ENCODE data around the gene JAK1. TPM values are rescaled to one million over a fixed set of nuclear protein-coding genes. Genes with fewer than 3 reads are reported as not detected.

Gene JAK1
- total RNA-seq, 3 donors from 2014 or later = 179 to 258 (median 196) TPM

GRCh38 chr1:64875606-64876005, 90.7 kb downstream of the JAK1 start:
- H3K4me1 ChIP-seq = no peaks in the 10 kb centered on the region
- intact Hi-C loops (cut with DNase I; ENCODE audit: low total_unique reads) = no loop called here
- peaks cover 3% of the 10 kb centered on the region for H3K36me3 ChIP-seq

DNA sequence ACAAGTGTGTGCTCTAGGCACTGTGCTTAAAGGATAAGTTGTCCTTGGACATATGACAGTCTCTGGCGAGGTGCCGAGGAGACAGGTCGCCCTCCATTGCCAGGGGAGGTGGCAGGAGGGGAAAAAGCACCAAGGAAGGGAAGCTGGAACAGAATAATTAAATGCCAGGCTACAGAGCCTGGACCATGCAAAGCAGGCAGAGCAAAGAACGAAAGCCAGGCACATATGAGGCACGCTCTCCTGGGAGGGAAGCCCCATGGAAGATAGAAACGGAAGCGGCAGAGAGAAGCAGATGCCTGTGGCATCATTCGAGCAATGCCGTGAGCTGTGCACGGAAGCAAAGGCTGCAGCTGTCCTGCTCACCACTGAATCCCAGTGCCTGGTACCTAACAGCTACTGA, 91.2 kb downstream of the JAK1 start:
- Histone ChIP-seq H3K27ac (no peak overlapping the region), H3K4me1 (no peaks in the 10 kb centered on the region), H3K36me3 (peaks cover 7% of the 10 kb centered on the region), H3K4me3 (no peak overlapping the region), H3K27me3 (no peaks in the 10 kb centered on the region), H3K9me3 (no peaks in the 10 kb centered on the region)
- TF ChIP-seq POLR2AphosphoS5 (IDR thresholded peaks at IDR 0.05) (no peak), POLR2A (IDR thresholded peaks at IDR 0.05) (no peak), CTCF (IDR thresholded peaks at IDR 0.05) (no peak)
- intact Hi-C loops (cut with DNase I; ENCODE audit: low total_unique reads) = no loop called here
- no peak for DNase-seq (ENCODE audit: low spot score in 2 of 2)

More at GRCh38 chr1:64875606-64876005, 90.7 kb downstream of the JAK1 start:
- DNase-seq (ENCODE audit: low spot score in 2 of 2) = no peak
- Histone ChIP-seq H3K4me3 (no peak overlapping the region), H3K27me3 (no peaks in the 10 kb centered on the region), H3K9me3 (no peaks in the 10 kb centered on the region), H3K27ac (no peak overlapping the region)
- TF ChIP-seq CTCF (IDR thresholded peaks at IDR 0.05) (no peak), POLR2A (IDR thresholded peaks at IDR 0.05) (no peak), POLR2AphosphoS5 (IDR thresholded peaks at IDR 0.05) (no peak)

DNA sequence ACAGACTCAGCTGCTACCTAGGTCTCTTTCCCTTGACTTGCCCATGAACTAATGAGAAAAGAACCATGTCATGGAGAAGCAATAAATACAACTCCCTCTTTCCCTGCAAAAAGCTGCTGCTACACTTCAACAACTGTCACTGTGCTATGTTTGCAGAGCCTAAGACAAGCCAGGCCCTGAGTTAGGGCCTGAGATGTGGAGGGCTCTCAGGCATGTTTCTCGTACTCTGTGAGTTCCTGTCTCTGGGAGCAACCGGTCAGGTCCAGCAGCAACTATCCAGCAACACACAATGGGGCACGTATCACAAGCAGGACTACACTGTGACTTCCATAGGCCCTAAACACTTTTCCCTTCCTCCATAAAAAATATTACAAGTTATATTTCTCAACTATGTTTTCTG, 91.7 kb downstream of the JAK1 start:
- Histone ChIP-seq H3K36me3 (peaks cover 7% of the 10 kb centered on the region), H3K4me1 (no peaks in the 10 kb centered on the region)

DNA sequence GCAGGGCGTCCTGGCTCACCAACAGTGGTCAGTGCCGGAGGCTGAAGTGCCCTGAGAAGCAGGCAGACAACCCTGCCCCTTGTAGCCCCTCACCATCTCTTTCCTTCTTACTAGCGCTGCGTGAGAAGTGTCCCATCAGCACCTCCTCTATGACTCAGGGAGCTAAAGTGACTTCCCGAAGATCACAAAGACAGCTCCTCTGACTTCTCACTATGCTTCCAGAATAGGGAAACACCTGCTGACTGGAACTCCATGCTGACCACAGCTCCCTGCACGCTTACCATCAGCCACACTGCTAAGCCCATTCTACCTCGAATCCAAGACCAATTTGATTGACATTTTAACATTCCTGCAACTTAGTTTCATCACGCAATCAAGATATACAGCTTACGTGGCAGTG, 92.8 kb downstream of the JAK1 start:
- no peak for DNase-seq (ENCODE audit: low spot score in 2 of 2)
- Histone ChIP-seq H3K9me3 (no peaks in the 10 kb centered on the region), H3K4me3 (no peak overlapping the region), H3K36me3 (peaks cover 7% of the 10 kb centered on the region), H3K4me1 (no peaks in the 10 kb centered on the region), H3K27ac (no peak overlapping the region), H3K27me3 (no peaks in the 10 kb centered on the region)
- no peak for TF ChIP-seq POLR2AphosphoS5 (IDR thresholded peaks at IDR 0.05)
- TF ChIP-seq CTCF (IDR thresholded peaks at IDR 0.05) = no peak
- no peak for TF ChIP-seq POLR2A (IDR thresholded peaks at IDR 0.05)
- intact Hi-C loops (cut with DNase I; ENCODE audit: low total_unique reads) = no loop called here

More for the DNA sequence above, 91.7 kb downstream of the JAK1 start:
- H3K27me3 ChIP-seq = no peaks in the 10 kb centered on the region
- no peak for TF ChIP-seq POLR2A (IDR thresholded peaks at IDR 0.05)
- no peak for TF ChIP-seq POLR2AphosphoS5 (IDR thresholded peaks at IDR 0.05)
- TF ChIP-seq CTCF (IDR thresholded peaks at IDR 0.05) = no peak
- intact Hi-C loops (cut with DNase I; ENCODE audit: low total_unique reads) = no loop called here
- no peak overlapping the region for H3K27ac ChIP-seq
- DNase-seq (ENCODE audit: low spot score in 2 of 2) = no peak
- H3K4me3 ChIP-seq = no peak overlapping the region
- H3K9me3 ChIP-seq = no peaks in the 10 kb centered on the region

DNA sequence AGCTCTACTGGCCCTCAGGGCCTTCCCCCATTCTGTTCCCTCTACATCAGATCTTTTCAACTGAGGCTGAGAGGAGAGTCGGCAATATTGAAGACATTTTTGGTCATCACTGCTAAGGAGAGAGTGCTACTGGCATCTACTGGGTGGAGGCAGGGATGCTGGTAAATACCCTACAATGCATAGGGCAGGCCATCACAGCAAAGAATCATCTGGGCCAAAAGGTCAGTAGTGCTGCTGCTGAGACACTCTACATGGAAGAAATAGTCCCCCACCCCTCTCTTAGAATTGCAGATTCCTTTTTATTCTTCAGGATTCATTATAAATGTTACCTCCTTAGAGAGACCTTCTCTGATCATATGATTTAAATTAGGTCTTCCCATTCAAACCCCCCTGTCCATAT, 94.3 kb downstream of the JAK1 start:
- no peaks in the 10 kb centered on the region for H3K9me3 ChIP-seq
- no peak for DNase-seq (ENCODE audit: low spot score in 2 of 2)
- intact Hi-C loops (cut with DNase I; ENCODE audit: low total_unique reads) = no loop called here

More for the DNA sequence above, 94.3 kb downstream of the JAK1 start:
- no peaks in the 10 kb centered on the region for H3K4me1 ChIP-seq
- no peaks in the 10 kb centered on the region for H3K27me3 ChIP-seq
- TF ChIP-seq POLR2AphosphoS5 (IDR thresholded peaks at IDR 0.05) (no peak), CTCF (IDR thresholded peaks at IDR 0.05) (no peak)
- no peak overlapping the region for H3K27ac ChIP-seq
- H3K4me3 ChIP-seq = no peak overlapping the region
- H3K36me3 ChIP-seq = peaks cover 7% of the 10 kb centered on the region

Measured in breast epithelium (tissue), 4 donors.